Neural progenitor cell (in vitro differentiated cells): Measurements from ENCODE around the gene MYL12B. TPM values are rescaled to one million over a fixed set of nuclear protein-coding genes. Genes with fewer than 3 reads are reported as not detected.

Source experiments
- DNase-seq: peaks from one replicate; pipeline ENCODE4 v3.0.0-alpha.2; 2016; ENCODE audit warnings: low spot score
- H2AFZ ChIP-seq: fragments of 200-600 bp; sonication (generic); replicated peaks from 2 replicates; pipeline ENCODE4 v1.6.1; 2016; ENCODE audit warnings: antibody characterized with exemption
- H3F3A ChIP-seq: fragments of 200-600 bp; sonication (generic); 2 replicates; pipeline ENCODE4 v1.6.1; 2016; ENCODE audit warnings: antibody characterized with exemption, low read depth
- H3K27ac ChIP-seq: fragments of 200-600 bp; sonication (generic); 2 replicates; pipeline ENCODE4 v1.5.1; 2016; ENCODE audit warnings: mild to moderate bottlenecking
- H3K27me3 ChIP-seq: fragments of 200-600 bp; sonication (generic); 2 replicates; pipeline ENCODE4 v1.6.1; 2016; ENCODE audit warnings: mild to moderate bottlenecking, moderate library complexity
- H3K36me3 ChIP-seq: fragments of 200-600 bp; sonication (generic); 2 replicates; pipeline ENCODE4 v1.5.1; 2016
- H3K4me1 ChIP-seq: fragments of 200-600 bp; sonication (generic); 2 replicates; pipeline ENCODE4 v1.6.1; 2016; ENCODE audit warnings: mixed run types
- H3K4me2 ChIP-seq: fragments of 200-600 bp; sonication (generic); 2 replicates; pipeline ENCODE4 v1.6.1; 2016
- H3K4me3 ChIP-seq: fragments of 200-600 bp; sonication (generic); 2 replicates; pipeline ENCODE4 v1.5.1; 2016
- H3K79me2 ChIP-seq: fragments of 200-600 bp; sonication (generic); 2 replicates; pipeline ENCODE4 v1.6.1; 2016; ENCODE audit warnings: low read depth
- H3K9ac ChIP-seq: fragments of 200-600 bp; sonication (generic); 2 replicates; pipeline ENCODE4 v1.6.1; 2016
- H3K9me3 ChIP-seq: fragments of 200-600 bp; sonication (generic); 2 replicates; pipeline ENCODE4 v1.5.1; 2016; ENCODE audit warnings: low read depth
- H4K20me1 ChIP-seq: fragments of 200-600 bp; sonication (generic); 2 replicates; pipeline ENCODE4 v1.6.1; 2016; ENCODE audit warnings: low read depth
- H3K27ac Mint-ChIP-seq: 3 replicates; pipeline ENCODE4 v1.8.0; 2021; ENCODE audit warnings: mixed read lengths
- H3K27me3 Mint-ChIP-seq: 2 replicates; pipeline ENCODE4 v1.8.0; 2022; ENCODE audit warnings: low read depth, mild to moderate bottlenecking, inconsistent platforms, moderate library complexity, mixed read lengths; ENCODE audit not compliant: insufficient read depth
- H3K36me3 Mint-ChIP-seq: 3 replicates; pipeline ENCODE4 v1.8.0; 2021; ENCODE audit warnings: mixed read lengths
- H3K4me1 Mint-ChIP-seq: 3 replicates; pipeline ENCODE4 v1.8.0; 2021; ENCODE audit warnings: mixed read lengths
- H3K4me3 Mint-ChIP-seq: 3 replicates; pipeline ENCODE4 v1.8.0; 2021; ENCODE audit warnings: mild to moderate bottlenecking, moderate library complexity, mixed read lengths
- H3K9me3 Mint-ChIP-seq: 3 replicates; pipeline ENCODE4 v1.8.0; 2020; ENCODE audit warnings: mixed read lengths
- CTCF ChIP-seq: fragments of 200-600 bp; sonication (generic); IDR thresholded peaks from 2 replicates; pipeline ENCODE4 v1.5.1; 2017; ENCODE audit warnings: antibody characterized with exemption, mild to moderate bottlenecking
- EZH2 ChIP-seq: fragments of 200-600 bp; sonication (generic); IDR thresholded peaks from 2 replicates; pipeline ENCODE4 v1.6.1; 2017; ENCODE audit warnings: antibody characterized with exemption, mild to moderate bottlenecking, moderate library complexity
- EZH2phosphoT487 ChIP-seq: fragments of 200-600 bp; sonication (generic); IDR thresholded peaks from 2 replicates; pipeline ENCODE4 v1.6.1; 2017; ENCODE audit warnings: antibody characterized with exemption
- total RNA-seq: library from RNA; depleted of rRNA; stranded (reverse); fragments of >200 nt; gene quantifications from 2 replicates; pipeline ENCODE4 v1.2.3, GENCODE V29; 2015; ENCODE audit warnings: low replicate concordance

Gene MYL12B
- 127 and 152 TPM in 2 replicates for total RNA-seq

GRCh38 chr18:3261373-3262233, at the start of gene MYL12B:
Gene MYL12B, plus strand, starts transcription at chr18:3262133. Its CDS starts 10,766 bp downstream, at chr18:3272899.
- H3K4me3 ChIP-seq: peak within 1 kb of the TSS; percentile 81
- H3K36me3 ChIP-seq: peaks cover under 1% of the 10 kb centered on the region
- Mint-ChIP-seq H3K4me1 (peaks cover 36% of the 10 kb centered on the region), H3K9me3 (no peaks in the 10 kb centered on the region), H3K27ac (peak within 1 kb of the TSS; percentile 100), H3K4me3 (peak within 1 kb of the TSS; percentile 93), H3K36me3 (peaks cover 2% of the 10 kb centered on the region), H3K27me3 (no peaks in the 10 kb centered on the region)
- H2AFZ ChIP-seq: peak within 1 kb of the TSS; percentile 90
- H3F3A ChIP-seq: peaks cover 38% of the 10 kb centered on the region
- H3K27ac ChIP-seq: peak within 1 kb of the TSS; percentile 100
- DNase-seq: peak; percentile 93
- peak within 1 kb of the TSS; percentile 90 for H3K4me2 ChIP-seq
- H3K9ac ChIP-seq: peak within 1 kb of the TSS; percentile 99
- peaks cover 54% of the 10 kb centered on the region for H3K79me2 ChIP-seq
- H3K4me1 ChIP-seq: peaks cover 18% of the 10 kb centered on the region
- no peaks in the 10 kb centered on the region for H3K27me3 ChIP-seq
- H4K20me1 ChIP-seq: peaks cover 44% of the 10 kb centered on the region
- no peaks in the 10 kb centered on the region for H3K9me3 ChIP-seq
- TF ChIP-seq EZH2 (no peak), CTCF (no peak), EZH2phosphoT487 (no peak)

- Histone ChIP-seq H3K79me2 (no peaks in the 10 kb centered on the region), H4K20me1 (no peaks in the 10 kb centered on the region)
These were observed 49.3 kb upstream of the MYL12B start for GRCh38 chr18:3212657-3213056.

GRCh38 chr18:3213300-3214059, 48.5 kb upstream of the MYL12B start:
- Histone ChIP-seq H3K9ac (no peak overlapping the region), H3K27me3 (no peaks in the 10 kb centered on the region), H2AFZ (no peak overlapping the region), H3K4me2 (no peak overlapping the region), H3K4me3 (no peak overlapping the region), H4K20me1 (no peaks in the 10 kb centered on the region), H3K79me2 (no peaks in the 10 kb centered on the region), H3K36me3 (no peaks in the 10 kb centered on the region), H3K27ac (no peak overlapping the region), H3K9me3 (no peaks in the 10 kb centered on the region), H3F3A (no peaks in the 10 kb centered on the region), H3K4me1 (peaks cover 7% of the 10 kb centered on the region)
- no peak overlapping the region for H3K4me3 Mint-ChIP-seq
- no peaks in the 10 kb centered on the region for H3K36me3 Mint-ChIP-seq
- no peak for DNase-seq
- H3K27ac Mint-ChIP-seq: no peak overlapping the region
- TF ChIP-seq EZH2phosphoT487 (no peak), EZH2 (no peak), CTCF (no peak)
- H3K4me1 Mint-ChIP-seq: peaks cover 18% of the 10 kb centered on the region
- peaks cover 3% of the 10 kb centered on the region for H3K9me3 Mint-ChIP-seq
- peaks cover 5% of the 10 kb centered on the region for H3K27me3 Mint-ChIP-seq

More at GRCh38 chr18:3212657-3213056, 49.3 kb upstream of the MYL12B start:
- no peak for DNase-seq
- Mint-ChIP-seq H3K4me1 (peaks cover 15% of the 10 kb centered on the region), H3K4me3 (no peak overlapping the region), H3K27ac (no peak overlapping the region), H3K27me3 (peaks cover 5% of the 10 kb centered on the region), H3K9me3 (peaks cover 3% of the 10 kb centered on the region), H3K36me3 (no peaks in the 10 kb centered on the region)
- Histone ChIP-seq H3K4me2 (no peak overlapping the region), H3K9me3 (no peaks in the 10 kb centered on the region), H3K36me3 (no peaks in the 10 kb centered on the region), H3K4me3 (no peak overlapping the region), H3K27ac (no peak overlapping the region), H3F3A (no peaks in the 10 kb centered on the region), H3K4me1 (peaks cover 7% of the 10 kb centered on the region), H2AFZ (no peak overlapping the region), H3K27me3 (no peaks in the 10 kb centered on the region), H3K9ac (no peak overlapping the region)
- TF ChIP-seq CTCF (no peak), EZH2phosphoT487 (no peak), EZH2 (no peak)
